ENCODE results near the gene SPI1.

The SPI1 gene

GRCh38 chr11:47376525-47377371 is 1.6 kb downstream of the SPI1 start:
- no peaks in the 10 kb centered on the region for H3F3A ChIP-seq (ENCODE audit: control insufficient read depth, insufficient read depth)
- H3K4me3 ChIP-seq (ENCODE audit: low read length) = peak overlapping the region; percentile 97
- H3K4me2 ChIP-seq (ENCODE audit: low read length) = peak overlapping the region; percentile 96

GRCh38 chr11:47376107-47376524 is 2.2 kb downstream of the SPI1 start:
- Histone ChIP-seq H3F3A (ENCODE audit: control insufficient read depth, insufficient read depth) (no peaks in the 10 kb centered on the region), H3K4me1 (ENCODE audit: control insufficient read depth, low read length) (peaks cover 46% of the 10 kb centered on the region), H3K4me3 (ENCODE audit: low read length) (peak overlapping the region; percentile 97), H3K4me2 (ENCODE audit: low read length) (peak overlapping the region; percentile 96), H3K27ac (ENCODE audit: low read depth, low read length) (no peak overlapping the region; the same call in 1 of the 2 replicates), H3K27me3 (ENCODE audit: control insufficient read depth, low read length) (no peaks in the 10 kb centered on the region), H3K79me2 (ENCODE audit: control insufficient read depth, low read length) (peaks cover 65% of the 10 kb centered on the region), H3K9me2 (replicated peaks; ENCODE audit: control insufficient read depth, low read length) (no peaks in the 10 kb centered on the region), H4K20me1 (ENCODE audit: control insufficient read depth, insufficient read depth, low read depth, low read length) (no peaks in the 10 kb centered on the region), H3K9me3 (ENCODE audit: control insufficient read depth, insufficient read depth, low read length) (no peaks in the 10 kb centered on the region), H3K36me3 (ENCODE audit: control insufficient read depth, low read length) (peaks cover 61% of the 10 kb centered on the region)
- TF ChIP-seq EZH2phosphoT487 (IDR thresholded peaks at IDR 0.05; ENCODE audit: borderline replicate concordance, low read length) = no peak
- TF ChIP-seq CTCF (IDR thresholded peaks at IDR 0.05; ENCODE audit: low read depth, low read length, poor library complexity, severe bottlenecking) = no peak

More at GRCh38 chr11:47376525-47377371, 1.6 kb downstream of the SPI1 start:
- Histone ChIP-seq H3K36me3 (ENCODE audit: control insufficient read depth, low read length) (peaks cover 59% of the 10 kb centered on the region), H3K79me2 (ENCODE audit: control insufficient read depth, low read length) (peaks cover 63% of the 10 kb centered on the region), H3K9me3 (ENCODE audit: control insufficient read depth, insufficient read depth, low read length) (no peaks in the 10 kb centered on the region), H3K27ac (ENCODE audit: low read depth, low read length) (peak overlapping the region; percentile 78), H4K20me1 (ENCODE audit: control insufficient read depth, insufficient read depth, low read depth, low read length) (no peaks in the 10 kb centered on the region), H3K9me2 (replicated peaks; ENCODE audit: control insufficient read depth, low read length) (no peaks in the 10 kb centered on the region), H3K4me1 (ENCODE audit: control insufficient read depth, low read length) (peaks cover 46% of the 10 kb centered on the region), H3K27me3 (ENCODE audit: control insufficient read depth, low read length) (no peaks in the 10 kb centered on the region)
- TF ChIP-seq EZH2phosphoT487 (IDR thresholded peaks at IDR 0.05; ENCODE audit: borderline replicate concordance, low read length) (no peak), CTCF (IDR thresholded peaks at IDR 0.05; ENCODE audit: low read depth, low read length, poor library complexity, severe bottlenecking) (peak; percentile 53)

GRCh38 chr11:47375546-47376085 is 2.7 kb downstream of the SPI1 start:
- H3K27ac ChIP-seq (ENCODE audit: low read depth, low read length) = no peak overlapping the region
- TF ChIP-seq EZH2phosphoT487 (IDR thresholded peaks at IDR 0.05; ENCODE audit: borderline replicate concordance, low read length) = no peak
- TF ChIP-seq CTCF (IDR thresholded peaks at IDR 0.05; ENCODE audit: low read depth, low read length, poor library complexity, severe bottlenecking) = no peak
- peaks cover 46% of the 10 kb centered on the region for H3K4me1 ChIP-seq (ENCODE audit: control insufficient read depth, low read length)
- H4K20me1 ChIP-seq (ENCODE audit: control insufficient read depth, insufficient read depth, low read depth, low read length) = no peaks in the 10 kb centered on the region
- no peaks in the 10 kb centered on the region for H3F3A ChIP-seq (ENCODE audit: control insufficient read depth, insufficient read depth)
- H3K9me3 ChIP-seq (ENCODE audit: control insufficient read depth, insufficient read depth, low read length) = no peaks in the 10 kb centered on the region
- H3K9me2 ChIP-seq (replicated peaks; ENCODE audit: control insufficient read depth, low read length) = no peaks in the 10 kb centered on the region
- H3K36me3 ChIP-seq (ENCODE audit: control insufficient read depth, low read length) = peaks cover 64% of the 10 kb centered on the region
- no peaks in the 10 kb centered on the region for H3K27me3 ChIP-seq (ENCODE audit: control insufficient read depth, low read length)
- peak overlapping the region; percentile 97 for H3K4me3 ChIP-seq (ENCODE audit: low read length)
- H3K79me2 ChIP-seq (ENCODE audit: control insufficient read depth, low read length) = peaks cover 65% of the 10 kb centered on the region
- H3K4me2 ChIP-seq (ENCODE audit: low read length) = peak overlapping the region; percentile 96

Data from DOHH2 (cell line).